Measurements from ENCODE around the gene TIAM2.

TIAM2 gene

GRCh38 chr6:154989448-154989847, 5.7 kb upstream of the TIAM2 start:
- TF ChIP-seq, protein P1, sequence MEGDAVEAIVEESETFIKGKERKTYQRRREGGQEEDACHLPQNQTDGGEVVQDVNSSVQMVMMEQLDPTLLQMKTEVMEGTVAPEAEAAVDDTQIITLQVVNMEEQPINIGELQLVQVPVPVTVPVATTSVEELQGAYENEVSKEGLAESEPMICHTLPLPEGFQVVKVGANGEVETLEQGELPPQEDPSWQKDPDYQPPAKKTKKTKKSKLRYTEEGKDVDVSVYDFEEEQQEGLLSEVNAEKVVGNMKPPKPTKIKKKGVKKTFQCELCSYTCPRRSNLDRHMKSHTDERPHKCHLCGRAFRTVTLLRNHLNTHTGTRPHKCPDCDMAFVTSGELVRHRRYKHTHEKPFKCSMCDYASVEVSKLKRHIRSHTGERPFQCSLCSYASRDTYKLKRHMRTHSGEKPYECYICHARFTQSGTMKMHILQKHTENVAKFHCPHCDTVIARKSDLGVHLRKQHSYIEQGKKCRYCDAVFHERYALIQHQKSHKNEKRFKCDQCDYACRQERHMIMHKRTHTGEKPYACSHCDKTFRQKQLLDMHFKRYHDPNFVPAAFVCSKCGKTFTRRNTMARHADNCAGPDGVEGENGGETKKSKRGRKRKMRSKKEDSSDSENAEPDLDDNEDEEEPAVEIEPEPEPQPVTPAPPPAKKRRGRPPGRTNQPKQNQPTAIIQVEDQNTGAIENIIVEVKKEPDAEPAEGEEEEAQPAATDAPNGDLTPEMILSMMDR (IDR thresholded peaks at IDR 0.05; ENCODE audit: extremely low read depth, insufficient read depth, missing control alignments): no peak
- in situ Hi-C loops (cut with MboI; ENCODE audit: low pct_unique_long_range_greater_than_20kb, low sequenced_read_pairs, unreplicated experiment): no loop called here
- DNase-seq (ENCODE audit: low spot score): no peak

DNA sequence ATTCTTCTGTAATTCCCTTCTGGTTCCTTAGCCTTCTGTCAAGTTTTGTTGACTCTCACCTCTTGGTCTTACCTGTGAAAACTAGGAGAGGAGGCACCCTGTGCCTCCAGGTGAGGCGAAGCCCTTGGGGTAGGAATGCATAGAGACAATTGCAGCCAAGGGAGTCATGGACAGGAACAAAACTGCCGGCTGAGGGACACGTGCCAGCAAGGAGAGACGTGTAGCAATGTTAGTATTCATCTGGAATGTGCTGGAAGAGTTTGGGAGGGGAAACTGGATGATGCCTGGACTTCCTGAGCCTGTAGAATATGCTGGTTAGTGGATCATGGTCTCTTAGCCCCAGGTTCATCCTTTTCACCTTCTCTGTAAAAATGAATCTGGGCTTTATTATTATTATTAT, 3.9 kb upstream of the TIAM2 start:
- in situ Hi-C loops (cut with MboI; ENCODE audit: low pct_unique_long_range_greater_than_20kb, low sequenced_read_pairs, unreplicated experiment): no loop called here
- TF ChIP-seq, protein P1 (IDR thresholded peaks at IDR 0.05; ENCODE audit: extremely low read depth, insufficient read depth, missing control alignments): no peak
- no peak for DNase-seq (ENCODE audit: low spot score)

- DNase-seq (ENCODE audit: low spot score): no peak
- TF ChIP-seq, protein P1 (IDR thresholded peaks at IDR 0.05; ENCODE audit: extremely low read depth, insufficient read depth, missing control alignments): no peak
- in situ Hi-C loops (cut with MboI; ENCODE audit: low pct_unique_long_range_greater_than_20kb, low sequenced_read_pairs, unreplicated experiment): no loop called here
Measured at GRCh38 chr6:154993026-154993425, 2.1 kb upstream of the TIAM2 start.

DNA sequence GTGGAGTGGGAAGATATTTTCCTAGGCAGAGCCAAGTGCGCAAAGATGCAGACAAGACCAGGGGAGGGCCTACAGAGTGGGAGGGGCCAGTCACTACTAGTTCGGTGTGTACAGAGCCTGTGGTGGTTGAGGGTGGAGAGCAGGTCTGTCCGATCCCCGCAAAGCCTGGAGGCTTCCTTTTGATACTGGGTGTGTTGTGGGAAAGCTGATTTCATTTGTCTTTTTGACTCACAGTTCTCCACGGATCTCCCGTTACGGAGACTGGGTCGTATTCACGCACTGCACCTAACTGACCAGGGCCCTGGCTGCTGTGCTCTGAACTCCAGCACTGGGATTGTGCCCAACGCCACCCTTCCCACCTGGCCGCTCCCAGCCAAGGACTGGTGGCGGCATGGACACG, 1.4 kb upstream of the TIAM2 start:
- in situ Hi-C loops (cut with MboI; ENCODE audit: low pct_unique_long_range_greater_than_20kb, low sequenced_read_pairs, unreplicated experiment): no loop called here
- TF ChIP-seq, protein P1 (IDR thresholded peaks at IDR 0.05; ENCODE audit: extremely low read depth, insufficient read depth, missing control alignments): no peak
- no peak for DNase-seq (ENCODE audit: low spot score)

DNA sequence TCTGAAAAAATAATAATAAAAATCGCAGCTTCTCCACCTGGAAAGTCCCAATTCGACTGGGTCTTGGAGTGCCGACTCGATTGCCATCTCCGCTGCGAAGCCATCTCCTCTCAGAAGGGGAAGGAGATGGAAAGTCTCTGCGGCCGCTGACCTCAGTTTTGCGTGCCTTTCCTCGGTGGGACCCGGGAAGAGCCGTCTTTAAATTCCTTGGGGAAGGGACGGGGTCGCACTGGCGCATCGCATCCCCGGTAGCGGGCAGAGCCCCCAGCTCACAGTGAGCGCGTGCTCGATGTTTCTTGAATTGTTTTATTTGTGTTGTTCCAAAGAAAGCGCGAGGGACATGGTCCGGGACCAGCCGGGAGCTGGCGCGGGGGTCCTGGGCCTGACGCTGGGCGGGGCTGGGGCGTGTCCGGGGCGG, 270 bp upstream of the TIAM2 start:
- TF ChIP-seq, protein P1 (IDR thresholded peaks at IDR 0.05; ENCODE audit: extremely low read depth, insufficient read depth, missing control alignments): no peak
- DNase-seq (ENCODE audit: low spot score): peak; percentile 33
- in situ Hi-C loops (cut with MboI; ENCODE audit: low pct_unique_long_range_greater_than_20kb, low sequenced_read_pairs, unreplicated experiment): no loop called here

DNA sequence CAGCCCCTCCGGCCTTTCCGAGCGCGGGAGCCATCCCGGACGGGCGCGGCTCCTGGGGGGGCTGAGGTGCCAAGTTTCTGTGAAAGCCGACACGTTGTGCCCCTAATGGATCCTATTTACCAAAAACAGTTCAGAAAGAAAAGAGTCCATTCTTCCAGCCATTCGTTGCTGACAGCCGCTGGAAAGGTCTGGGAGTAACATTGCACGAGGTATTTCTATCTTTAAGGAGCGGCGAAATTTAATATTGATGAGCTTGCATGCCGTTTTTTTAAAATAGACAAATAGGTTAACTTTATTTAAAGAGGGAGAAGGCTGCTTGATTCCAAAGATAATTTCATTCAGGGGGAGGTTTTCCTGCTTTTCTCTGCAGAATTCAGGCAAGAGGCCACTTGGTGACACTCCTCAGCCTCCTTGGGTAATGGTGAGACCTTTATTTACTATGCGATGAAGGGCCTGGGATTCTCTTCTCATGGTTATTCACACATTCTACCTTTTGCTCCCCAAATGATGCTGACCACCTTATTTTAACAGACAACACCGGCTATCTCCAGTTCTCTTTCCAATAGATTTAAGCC, 988 bp downstream of the TIAM2 start:
- in situ Hi-C loops (cut with MboI; ENCODE audit: low pct_unique_long_range_greater_than_20kb, low sequenced_read_pairs, unreplicated experiment): no loop called here
- TF ChIP-seq, protein P1 (IDR thresholded peaks at IDR 0.05; ENCODE audit: extremely low read depth, insufficient read depth, missing control alignments): no peak
- no peak for DNase-seq (ENCODE audit: low spot score)
